ENCODE results near the gene CILP2. TPM values are rescaled to one million over a fixed set of nuclear protein-coding genes. Genes with fewer than 3 reads are reported as not detected.
A peak's percentile ranks its signal among the peaks of the same experiment; 100 is the strongest.

CILP2 gene
- total RNA-seq, 1 experiment from 2014 or later = not detected

DNA sequence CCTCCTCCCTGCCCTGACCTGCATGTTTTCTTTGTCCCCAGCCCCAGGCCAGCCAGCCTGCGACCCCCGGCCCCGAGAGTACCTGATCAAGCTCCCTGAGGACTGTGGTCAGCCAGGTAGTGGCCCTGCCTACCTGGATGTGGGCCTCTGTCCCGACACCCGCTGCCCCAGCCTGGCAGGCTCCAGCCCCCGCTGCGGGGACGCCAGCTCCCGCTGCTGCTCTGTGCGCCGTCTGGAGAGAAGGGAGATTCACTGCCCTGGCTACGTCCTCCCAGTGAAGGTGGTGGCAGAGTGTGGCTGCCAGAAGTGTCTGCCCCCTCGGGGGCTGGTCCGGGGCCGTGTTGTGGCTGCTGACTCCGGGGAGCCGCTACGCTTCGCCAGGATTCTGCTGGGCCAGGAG, 5.6 kb downstream of the CILP2 start:
- DNase-seq (ENCODE audit: low spot score) = no peak

DNA sequence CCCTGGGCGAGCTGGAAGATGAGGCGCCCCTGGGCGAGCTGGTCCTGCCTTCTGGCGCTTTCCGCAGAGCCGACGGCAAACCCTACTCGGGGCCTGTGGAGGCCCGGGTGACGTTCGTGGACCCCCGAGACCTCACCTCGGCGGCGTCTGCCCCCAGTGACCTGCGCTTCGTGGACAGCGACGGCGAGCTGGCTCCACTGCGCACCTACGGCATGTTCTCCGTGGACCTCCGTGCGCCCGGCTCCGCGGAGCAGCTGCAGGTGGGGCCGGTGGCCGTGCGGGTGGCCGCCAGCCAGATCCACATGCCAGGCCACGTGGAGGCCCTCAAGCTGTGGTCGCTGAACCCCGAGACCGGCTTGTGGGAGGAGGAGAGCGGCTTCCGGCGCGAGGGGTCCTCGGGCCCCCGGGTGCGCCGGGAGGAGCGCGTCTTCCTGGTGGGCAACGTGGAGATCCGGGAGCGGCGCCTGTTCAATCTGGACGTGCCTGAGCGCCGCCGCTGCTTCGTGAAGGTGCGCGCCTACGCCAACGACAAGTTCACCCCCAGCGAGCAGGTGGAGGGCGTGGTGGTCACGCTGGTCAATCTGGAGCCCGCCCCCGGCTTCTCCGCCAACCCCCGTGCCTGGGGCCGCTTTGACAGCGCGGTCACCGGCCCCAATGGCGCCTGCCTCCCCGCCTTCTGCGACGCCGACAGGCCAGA, 6.3 kb downstream of the CILP2 start:
- no peak for DNase-seq (ENCODE audit: low spot score)

DNA sequence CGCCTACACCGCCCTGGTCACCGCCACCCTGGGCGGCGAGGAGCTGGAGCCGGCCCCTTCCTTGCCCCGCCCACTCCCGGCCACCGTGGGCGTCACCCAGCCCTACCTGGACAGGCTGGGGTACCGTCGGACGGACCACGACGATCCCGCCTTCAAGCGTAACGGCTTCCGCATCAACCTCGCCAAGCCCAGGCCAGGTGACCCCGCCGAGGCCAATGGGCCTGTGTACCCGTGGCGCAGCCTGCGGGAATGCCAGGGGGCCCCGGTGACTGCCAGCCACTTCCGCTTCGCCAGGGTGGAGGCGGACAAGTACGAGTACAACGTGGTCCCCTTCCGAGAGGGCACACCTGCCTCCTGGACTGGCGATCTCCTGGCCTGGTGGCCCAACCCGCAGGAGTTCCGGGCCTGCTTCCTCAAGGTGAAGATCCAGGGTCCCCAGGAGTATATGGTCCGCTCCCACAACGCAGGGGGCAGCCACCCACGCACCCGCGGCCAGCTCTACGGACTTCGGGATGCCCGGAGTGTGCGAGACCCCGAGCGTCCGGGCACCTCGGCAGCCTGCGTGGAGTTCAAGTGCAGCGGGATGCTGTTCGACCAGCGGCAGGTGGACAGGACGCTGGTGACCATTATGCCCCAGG, 7.0 kb downstream of the CILP2 start:
- no peak for DNase-seq (ENCODE audit: low spot score)

DNA sequence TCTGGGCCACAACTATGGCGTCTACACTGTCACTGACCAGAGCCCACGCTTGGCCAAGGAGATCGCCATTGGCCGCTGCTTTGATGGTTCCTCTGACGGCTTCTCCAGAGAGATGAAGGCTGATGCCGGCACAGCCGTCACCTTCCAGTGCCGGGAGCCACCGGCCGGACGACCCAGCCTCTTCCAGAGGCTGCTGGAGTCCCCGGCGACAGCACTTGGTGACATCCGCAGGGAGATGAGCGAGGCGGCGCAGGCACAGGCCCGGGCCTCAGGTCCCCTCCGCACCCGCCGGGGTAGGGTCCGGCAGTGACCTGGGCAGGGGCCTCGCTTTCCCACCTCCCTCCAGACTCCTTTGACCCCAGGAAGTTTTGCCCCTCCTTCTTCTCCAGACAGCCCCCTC, 7.6 kb downstream of the CILP2 start:
- no peak for DNase-seq (ENCODE audit: low spot score)

DNA sequence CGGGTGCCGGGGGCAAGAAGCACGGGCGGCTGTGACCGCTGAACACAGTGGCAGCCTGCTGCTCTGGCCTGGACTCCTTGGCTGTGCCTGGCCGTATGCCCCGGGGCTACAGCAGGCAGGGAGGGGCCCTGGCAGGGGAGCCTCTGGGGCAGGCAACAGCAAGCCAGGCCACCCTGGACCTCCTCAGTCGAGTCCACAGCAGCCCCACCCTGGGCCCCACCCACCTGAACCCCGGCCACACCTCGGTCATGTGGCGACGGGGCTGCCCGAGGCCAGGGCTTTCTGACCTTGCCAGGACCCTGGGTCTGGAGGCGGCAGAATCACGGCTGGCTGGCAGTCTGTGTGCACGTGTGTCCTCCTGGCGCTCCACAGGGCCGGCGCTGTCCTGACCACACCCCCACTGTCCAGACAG, 8.7 kb downstream of the CILP2 start:
- no peak for DNase-seq (ENCODE audit: low spot score)

DNA sequence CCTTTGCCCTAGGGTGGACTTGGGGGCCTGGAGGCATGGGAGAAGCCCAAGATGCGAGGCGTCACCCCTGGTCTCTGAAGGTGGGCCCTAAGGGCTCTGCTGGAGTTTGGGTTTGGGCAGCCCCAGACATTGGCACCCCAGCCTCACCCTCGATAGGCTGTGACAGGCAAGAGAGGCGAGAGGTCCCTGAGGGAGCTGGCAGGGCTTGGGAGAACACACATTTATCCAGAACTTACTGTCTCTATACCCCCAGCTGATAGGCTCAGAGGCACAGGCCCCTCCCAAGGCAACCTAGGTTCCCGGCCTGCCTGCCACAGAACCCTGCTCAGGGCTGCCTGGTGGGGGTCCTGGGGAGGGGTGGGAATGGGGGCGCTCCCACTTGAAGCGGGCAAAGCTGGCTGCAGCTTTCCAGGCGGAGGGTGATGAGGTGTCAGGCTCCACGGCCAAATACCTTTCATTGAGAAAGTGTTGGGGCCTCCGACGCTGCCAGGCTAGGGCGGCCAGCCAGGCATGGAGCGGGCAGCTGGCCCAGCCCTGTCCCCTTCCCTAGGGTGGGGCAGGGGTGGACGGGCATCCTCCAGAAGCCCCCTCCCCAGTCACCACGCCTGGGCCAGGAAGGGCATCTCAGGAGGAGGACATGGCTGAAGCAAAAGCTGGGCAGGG, 9.7 kb downstream of the CILP2 start:
- DNase-seq (ENCODE audit: low spot score) = no peak

DNA sequence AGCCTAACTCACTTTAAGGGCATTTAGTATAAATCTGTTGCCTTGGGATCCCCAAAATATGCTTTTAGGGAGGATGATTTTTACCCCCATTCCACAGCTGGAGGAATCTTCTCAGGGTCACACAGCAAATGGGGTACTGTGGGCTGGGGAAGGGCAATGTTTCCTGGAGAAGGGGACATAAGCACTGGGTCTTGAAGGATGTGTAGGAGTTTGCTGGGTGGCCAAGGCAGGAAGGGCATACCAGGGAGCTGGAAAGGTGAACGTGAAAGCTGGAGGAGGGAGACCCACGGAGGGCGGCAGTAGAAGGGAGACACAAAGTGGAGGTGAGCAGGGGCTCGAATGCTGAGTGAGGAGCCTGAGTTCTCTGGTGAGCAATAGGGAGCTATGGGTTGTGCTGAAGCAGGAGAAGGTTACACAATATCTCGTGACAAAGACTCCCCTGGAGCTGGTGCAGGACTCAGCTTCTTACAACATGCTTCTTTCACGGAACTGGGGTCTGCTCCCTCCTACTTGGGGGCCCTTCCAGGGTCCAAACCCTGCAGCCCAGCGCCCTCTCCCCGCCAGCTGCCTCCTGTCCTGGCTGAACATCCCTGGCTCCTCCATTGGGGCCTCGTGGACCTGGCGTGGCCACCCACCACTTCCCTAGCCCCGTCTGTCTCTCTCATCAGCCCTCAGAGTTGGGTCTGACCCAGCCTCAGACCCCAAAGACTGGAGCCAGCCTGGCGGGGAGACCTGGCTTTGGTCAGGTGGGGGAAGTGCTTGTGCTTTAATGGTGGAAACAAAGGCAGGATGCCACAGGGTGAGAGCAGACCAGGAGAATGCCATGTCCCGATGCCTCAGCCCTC, 11.1 kb downstream of the CILP2 start:
- DNase-seq (ENCODE audit: low spot score) = no peak

DNA sequence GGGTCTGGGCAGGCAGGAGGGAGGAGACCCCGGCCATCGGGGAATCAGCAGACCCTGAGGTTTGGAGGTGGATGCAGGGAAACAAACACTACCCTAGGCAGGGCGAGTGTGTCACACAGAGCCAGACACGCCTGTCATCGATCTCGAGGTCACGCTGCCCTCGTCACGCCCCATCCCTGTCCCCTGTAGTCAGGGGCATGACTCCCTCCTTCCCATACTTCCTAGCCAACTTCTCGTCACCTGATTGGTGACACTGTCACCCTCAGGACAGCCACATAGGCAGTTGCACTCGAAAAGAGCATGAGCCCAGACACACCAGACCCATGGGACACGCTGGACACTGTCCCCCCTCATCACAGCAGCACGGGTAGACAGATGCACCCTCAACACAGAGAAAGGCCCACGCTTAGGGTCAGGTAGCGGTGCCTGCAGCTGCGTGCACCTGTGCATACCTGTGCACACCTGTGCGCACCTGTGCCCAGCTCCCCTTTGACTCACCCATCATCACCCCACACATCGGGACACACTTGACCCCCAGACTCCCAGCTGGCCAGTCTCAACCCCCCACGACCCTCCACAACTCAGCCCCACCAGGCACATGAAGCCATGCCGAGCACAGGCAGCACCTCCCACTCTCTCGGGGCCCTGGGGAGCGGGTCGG, 11.9 kb downstream of the CILP2 start:
- DNase-seq (ENCODE audit: low spot score) = no peak

DNA sequence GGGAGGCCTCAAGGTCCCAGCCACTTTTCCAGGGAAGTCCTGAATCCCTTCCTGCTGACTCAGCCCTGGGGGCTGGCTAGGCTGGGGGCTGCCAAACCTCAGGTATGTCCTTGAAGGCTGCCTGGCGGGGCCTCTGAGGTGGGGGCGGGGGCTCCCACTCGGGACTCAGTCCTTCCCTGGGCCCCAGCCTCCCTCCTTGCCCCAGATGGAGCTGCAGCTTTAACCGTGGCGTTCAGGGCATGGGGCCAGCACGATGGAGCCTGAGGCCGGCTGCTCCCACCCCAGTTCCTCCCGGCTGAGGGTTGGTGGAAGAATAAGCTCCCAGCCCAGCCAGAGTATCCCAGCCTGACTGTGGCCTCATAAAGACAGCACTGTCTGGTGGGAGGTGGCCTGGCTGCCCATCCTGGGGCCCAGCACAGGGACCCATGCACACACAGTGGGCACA, 12.4 kb downstream of the CILP2 start:
- DNase-seq (ENCODE audit: low spot score) = no peak

DNA sequence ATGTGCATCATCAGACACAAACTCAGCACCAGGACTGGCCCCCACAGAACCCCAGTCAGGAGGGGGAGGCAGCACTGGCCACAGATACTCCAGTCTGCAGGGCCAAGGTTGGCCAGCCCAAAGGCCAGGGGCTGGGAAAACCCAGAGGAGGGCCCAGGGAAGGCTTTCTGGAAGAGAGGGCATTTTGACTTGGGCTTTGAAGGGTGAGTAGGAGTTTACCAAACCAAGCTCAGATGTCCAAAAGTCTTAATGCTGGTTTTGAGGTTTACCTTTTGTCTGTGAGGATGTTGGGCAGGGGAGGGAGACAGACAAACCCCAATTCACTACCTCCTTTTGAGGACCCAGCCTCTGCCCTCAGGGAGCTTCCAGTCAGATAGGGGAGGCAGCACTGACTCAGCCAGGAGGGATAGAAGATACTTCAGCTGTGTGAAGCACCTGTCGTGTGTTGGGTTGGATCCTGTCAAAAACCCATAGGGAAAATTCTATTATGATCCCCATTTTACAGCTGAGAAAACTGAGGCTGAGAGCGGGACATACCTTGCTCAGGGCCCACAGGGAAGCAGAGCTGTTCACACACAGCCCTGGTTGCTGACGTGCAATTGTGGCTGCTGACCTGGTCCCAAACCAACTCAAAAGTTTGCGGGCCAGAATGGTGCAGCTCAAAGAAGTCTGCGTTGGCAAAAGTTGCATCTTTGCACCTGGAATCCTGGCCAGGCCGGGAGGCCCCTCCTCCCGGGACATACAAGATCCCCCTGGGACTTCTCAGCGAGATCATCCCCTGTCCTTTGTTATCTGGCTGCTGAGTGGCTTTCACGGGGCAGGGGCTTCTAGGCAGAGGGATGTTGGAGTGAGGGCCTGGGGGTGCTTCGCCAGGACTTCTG, 13.1 kb downstream of the CILP2 start:
- no peak for DNase-seq (ENCODE audit: low spot score)

DNA sequence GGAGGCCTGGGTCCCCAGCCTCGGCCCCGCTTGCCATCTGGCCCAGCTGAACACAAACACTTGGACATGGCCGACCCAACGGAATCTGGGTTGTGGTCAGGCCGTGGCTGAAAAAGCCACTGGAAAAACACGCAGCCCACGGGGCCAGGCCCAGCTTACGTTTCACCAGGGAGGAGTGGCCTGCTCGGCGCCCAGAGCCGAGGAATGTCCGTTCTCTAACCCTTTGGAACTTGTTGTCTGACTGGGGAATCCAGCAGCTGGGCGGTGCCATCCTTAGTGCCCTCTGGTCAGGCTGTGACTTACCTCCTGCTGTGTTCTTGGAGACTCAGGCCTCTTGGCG, 13.8 kb downstream of the CILP2 start:
- no peak for DNase-seq (ENCODE audit: low spot score)

DNA sequence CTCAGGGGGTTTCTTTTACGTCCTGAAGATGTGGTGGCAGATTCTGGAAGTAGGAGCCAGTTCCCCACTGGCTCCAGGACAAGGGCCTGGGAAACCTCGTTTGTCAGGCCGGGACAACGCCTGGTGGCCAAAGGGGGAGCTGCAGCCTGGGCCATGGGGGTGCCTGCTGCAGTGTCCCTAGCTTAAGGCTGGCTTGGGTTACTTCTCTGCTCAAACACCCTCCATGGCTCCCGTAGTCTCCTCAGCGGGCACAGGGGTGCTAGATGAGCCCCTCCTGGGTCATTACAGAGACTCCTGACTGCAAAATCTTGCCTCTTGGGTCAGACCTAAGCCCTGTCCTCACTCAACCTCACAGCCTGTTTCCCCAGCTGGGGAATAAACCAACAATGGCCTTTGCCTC, 14.7 kb downstream of the CILP2 start:
- DNase-seq (ENCODE audit: low spot score) = peak; percentile 41

DNA sequence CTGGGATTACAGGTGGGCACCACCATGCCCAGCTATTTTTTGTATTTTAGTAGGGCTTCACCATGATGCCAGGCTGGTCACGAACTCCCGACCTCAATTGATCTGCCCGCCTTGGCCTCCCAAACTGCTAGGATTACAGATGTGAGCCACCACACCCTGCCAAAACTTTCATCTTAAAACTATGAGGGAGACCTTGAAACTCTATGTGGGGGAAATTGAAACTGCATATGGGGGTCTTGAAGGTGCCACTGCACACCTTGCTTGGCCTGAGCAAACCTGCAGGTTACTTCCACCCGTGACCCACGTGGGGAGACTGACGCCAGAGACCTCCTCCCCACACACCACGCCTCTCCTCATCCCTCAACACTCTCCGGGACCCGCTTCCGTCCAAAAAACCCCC, 15.6 kb downstream of the CILP2 start:
- DNase-seq (ENCODE audit: low spot score) = no peak

DNA sequence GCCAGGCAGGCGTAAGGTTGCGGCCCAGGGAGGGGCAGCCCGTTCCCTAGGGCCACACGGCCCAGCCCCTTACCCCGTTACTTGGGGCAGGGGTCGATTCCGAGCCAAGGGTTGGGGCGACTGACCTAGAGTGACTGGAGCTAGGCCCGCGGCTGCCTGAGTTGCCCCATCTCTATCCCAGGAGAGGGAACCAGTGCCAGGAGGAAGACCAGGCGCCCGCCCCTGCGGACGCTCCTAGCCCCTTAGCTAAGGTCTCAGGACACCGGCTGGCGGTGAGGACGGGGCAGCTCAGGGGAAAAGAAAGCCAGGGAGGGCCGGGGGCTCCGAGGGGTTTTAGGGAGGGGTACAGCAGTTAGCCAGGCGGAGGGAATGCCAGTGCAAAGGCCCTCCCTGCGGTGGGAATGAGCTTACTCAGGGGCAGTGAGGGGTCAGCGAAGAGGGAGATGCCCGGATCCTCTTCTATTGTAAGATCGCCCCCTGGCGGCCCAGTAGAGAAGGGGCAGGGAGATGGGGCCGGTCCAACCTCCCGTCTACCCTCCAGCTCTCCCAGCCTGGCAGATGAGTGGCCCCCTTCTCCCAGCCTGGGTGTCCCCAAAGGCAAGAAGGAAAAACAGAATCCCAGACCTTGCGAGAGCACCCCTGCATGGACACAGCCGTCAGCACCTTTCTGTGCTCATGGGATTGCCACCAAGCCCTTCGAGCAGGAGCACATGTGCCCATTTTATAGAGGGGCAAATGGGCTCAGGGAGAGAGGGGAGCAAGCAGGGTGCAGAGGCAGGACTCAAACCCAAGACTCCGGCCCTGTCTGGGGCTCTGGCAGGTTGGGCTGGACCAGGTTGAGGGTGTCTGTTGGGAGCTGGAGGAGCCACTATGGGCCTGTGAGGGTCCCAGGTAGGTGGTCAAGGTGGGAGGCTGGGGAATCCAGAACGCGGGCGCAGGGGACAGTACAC, 16.3 kb downstream of the CILP2 start:
- DNase-seq (ENCODE audit: low spot score) = peak; percentile 41

DNA sequence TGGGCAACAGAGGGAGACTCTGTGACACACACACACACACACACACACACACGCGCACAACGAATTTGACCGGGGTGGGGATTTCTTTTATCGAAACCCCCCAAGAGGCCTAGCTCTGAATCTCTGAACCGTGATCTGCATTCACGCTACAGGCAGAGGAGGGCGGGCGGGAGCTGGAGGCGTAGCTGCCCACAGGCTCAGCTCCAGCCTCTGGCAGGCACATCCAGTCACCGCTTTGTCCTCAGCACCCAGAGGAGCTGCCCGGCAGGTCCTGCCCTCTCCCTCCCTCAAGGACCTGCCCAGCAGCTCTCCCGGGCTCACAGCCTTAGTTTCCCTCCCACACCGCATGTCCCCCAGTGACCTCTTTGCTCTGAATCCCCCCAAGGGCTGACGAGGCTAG, 20.0 kb downstream of the CILP2 start:
- DNase-seq (ENCODE audit: low spot score) = no peak

DNA sequence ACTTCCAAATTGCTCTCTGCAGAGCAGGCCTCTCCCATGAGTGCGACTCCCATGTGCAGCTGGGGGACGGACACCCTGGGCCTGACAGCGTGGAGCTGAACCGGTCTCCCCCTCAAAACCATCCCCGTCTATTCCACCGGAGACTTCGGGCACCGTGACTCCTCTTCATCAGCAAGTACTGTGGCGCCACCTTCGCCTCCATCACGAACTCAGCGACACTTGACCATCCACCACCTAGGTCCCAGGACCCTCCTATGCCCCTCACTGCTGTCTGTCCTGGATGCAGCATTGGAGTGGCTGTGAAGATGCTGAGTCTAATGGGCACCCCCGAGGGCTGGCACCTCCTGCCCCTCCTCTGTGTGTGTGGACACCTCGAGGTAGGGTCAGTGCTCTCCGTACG, 20.6 kb downstream of the CILP2 start:
- DNase-seq (ENCODE audit: low spot score) = no peak

DNA sequence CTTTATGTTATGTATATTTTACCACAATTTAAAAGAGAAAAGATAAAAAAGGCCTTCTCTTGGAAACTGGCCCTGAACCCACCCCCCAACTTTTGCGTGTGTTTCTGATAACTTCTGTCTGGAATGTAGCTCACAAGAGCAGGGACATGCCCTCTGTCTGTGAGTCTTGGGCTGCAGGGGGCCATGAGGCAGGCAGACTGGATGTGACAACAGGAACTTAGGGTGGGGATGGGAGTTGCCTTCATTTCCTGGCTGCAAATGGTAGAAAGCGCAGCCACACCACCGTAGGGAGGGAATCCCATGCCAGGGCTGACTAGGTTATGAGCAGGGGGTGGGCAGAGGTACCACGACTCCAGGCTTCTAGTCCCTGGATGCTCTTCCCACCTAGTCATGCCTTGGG, 21.9 kb downstream of the CILP2 start:
- DNase-seq (ENCODE audit: low spot score) = no peak

DNA sequence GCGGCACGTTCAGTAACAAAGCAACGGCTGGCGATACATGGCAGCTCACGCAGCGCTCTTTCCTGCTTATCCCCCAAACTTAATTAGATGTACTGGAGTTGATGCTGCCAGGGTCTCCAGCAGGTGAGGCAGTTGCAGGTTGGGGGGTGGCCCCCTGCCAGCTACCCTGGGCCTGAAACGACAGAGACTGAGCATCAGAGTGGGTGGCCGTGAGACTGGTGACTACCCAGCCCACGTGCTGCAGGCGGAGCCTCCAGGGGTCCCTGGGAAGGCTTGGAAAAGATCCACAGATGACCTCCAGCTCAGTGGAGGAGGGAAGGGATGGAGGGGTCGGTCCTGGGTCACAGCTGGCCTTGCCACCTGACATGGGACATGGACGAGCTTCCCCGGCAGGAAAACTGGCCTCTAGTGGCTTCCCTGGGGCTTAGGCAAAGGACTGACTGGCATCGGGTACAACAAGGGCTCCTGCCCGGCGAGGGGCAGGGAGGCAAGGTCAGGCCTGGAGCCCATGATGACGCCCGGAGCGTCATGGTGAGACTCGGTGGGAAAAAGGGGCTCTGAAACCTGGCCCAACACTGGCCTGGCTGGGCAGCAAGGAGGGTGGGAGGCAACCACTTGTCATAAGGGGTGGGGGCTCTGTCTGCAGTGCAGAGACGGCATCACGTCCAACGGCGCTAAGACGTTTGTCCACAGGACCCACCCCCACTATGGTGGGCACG, 24.0 kb downstream of the CILP2 start:
- DNase-seq (ENCODE audit: low spot score) = no peak

Data from HT-29 (cell line).